ENCODE results near the gene ITGA4.

DNA sequence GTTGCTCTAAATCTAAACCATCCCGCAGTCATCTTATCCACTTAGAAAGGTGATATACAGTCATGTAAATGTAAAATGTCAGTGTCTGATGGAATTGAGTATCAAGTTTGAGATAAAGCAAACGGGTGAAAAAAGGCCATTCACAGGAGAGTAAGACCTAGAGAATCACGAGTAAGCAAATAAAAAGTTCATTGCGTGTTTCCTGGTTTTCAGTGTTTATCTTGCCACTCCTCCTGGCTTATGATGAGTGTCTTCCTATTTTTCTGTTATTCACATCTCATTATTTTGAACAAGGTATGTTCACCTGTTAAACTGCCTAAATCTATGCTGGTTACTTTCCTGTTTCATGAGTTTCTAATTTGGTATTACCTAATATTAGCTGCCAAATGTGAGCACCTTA, 68.8 kb downstream of the ITGA4 start:
- TF ChIP-seq, protein P1, sequence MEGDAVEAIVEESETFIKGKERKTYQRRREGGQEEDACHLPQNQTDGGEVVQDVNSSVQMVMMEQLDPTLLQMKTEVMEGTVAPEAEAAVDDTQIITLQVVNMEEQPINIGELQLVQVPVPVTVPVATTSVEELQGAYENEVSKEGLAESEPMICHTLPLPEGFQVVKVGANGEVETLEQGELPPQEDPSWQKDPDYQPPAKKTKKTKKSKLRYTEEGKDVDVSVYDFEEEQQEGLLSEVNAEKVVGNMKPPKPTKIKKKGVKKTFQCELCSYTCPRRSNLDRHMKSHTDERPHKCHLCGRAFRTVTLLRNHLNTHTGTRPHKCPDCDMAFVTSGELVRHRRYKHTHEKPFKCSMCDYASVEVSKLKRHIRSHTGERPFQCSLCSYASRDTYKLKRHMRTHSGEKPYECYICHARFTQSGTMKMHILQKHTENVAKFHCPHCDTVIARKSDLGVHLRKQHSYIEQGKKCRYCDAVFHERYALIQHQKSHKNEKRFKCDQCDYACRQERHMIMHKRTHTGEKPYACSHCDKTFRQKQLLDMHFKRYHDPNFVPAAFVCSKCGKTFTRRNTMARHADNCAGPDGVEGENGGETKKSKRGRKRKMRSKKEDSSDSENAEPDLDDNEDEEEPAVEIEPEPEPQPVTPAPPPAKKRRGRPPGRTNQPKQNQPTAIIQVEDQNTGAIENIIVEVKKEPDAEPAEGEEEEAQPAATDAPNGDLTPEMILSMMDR (IDR thresholded peaks at IDR 0.05): no peak
- no peak for TF ChIP-seq POLR2A (IDR thresholded peaks at IDR 0.05)

Measured in Peyer's patch (tissue), 4 donors.